Measurements from ENCODE around the gene RIC8A. TPM values are rescaled to one million over a fixed set of nuclear protein-coding genes. Genes with fewer than 3 reads are reported as not detected.

RIC8A gene
- total RNA-seq, 1 donor from 2014 or later = 119 TPM

- no peak for DNase-seq (ENCODE audit: low read depth in 2 of 2)
Measured at GRCh38 chr11:241634-242033, 34.1 kb downstream of the RIC8A start.

DNA sequence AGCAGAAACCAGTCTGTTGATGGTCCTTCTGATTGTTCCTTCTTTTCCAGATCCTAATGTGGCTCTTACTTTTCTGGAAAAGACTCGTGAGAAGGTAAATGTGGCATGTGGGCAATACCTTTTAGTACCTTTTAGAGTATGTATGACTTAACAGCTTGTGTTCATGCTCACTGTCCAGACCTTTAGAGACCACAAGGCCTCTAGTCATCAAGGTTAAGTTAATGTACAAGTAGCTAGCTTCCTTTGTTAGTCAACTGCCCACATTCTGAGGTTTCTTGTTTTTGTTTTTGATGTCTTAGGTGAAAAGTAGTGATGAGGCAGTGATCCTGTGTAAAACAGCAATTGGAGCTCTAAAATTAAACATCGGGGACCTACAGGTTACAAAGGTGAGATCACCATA, 36.9 kb downstream of the RIC8A start:
- no peak for DNase-seq (ENCODE audit: low read depth in 2 of 2)

GRCh38 chr11:249062-249461, 41.6 kb downstream of the RIC8A start:
- no peak for DNase-seq (ENCODE audit: low read depth in 2 of 2)

GRCh38 chr11:250274-250673, 42.8 kb downstream of the RIC8A start:
- DNase-seq (ENCODE audit: low read depth in 2 of 2) = no peak

- DNase-seq (ENCODE audit: low read depth in 2 of 2) = peak; percentile 31 to 67
Measured at GRCh38 chr11:250740-251299, 43.3 kb downstream of the RIC8A start.

DNA sequence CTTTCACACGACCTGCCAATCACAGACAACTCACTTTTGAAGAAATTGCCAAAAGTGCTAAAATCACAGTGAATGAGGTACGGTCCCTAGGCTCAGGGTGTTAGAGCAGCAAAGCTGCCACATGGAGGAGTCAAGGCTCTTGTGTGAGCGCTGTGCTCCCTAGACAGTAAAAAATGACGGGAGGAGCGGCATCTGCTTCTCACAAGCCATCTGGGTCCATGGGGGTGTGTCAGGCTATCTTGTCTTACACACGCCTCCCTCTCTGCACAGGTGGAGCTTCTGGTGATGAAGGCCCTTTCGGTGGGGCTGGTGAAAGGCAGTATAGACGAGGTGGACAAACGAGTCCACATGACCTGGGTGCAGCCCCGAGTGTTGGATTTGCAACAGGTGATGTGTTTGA, 44.0 kb downstream of the RIC8A start:
- no peak for DNase-seq (ENCODE audit: low read depth in 2 of 2)

DNA sequence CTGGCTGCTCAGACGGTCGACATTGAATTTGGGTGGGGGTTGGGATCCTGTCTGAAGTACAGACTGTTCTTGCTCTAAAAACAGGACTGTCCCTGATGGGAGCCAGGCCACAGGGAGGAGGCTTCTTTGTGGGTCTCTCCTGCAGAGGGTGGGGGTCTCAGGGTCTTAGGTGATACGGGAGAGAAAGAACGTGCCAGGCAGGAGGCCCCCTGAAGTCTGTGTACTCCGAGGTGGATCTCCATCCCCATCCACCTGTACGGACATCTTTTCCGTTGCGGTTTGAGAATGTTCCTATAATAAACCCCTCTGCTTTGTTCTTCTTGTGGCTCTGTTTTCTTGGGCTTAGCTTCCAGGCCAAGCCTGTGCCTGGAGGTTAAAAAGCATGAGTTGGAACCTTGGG, 45.2 kb downstream of the RIC8A start:
- no peak for DNase-seq (ENCODE audit: low read depth in 2 of 2)

DNA sequence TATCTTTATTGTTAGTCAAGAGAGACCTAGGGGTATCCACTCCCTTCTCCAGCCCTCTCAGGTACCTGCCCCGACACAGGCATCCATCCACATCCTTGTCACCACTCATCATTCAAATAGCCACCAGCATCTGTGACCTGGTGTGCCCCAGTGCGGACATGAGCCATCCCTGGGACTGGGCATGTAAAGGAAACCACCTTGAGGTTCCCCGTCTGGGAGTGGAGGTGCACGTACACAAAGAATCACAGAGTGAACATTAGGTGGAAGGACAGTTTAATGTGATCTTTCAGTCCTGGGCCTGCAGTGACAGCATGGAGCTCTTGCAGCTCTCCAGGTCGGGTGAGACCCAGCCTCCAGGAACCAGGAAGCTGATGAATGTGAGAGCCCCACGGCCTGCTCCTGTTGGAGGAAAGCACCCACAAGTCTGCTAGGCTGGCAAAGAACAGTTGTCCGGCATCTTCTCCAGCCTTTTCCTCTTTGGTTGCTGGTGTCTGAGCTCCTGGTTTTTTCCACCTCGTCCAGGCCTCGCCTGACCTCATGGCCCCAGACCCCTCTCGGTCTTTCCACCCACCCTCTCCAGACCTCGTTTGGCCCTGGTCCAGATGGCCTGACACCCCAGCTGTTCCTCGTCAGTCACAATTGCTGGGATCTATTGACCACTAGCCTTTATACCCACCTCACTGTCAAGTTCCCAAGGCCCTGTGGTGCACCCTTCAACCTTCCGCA, 45.8 kb downstream of the RIC8A start:
- no peak for DNase-seq (ENCODE audit: low read depth in 2 of 2)

- no peak for DNase-seq (ENCODE audit: low read depth in 2 of 2)
Measured at GRCh38 chr11:253886-254270, 46.4 kb downstream of the RIC8A start.

GRCh38 chr11:255176-255575, 47.7 kb downstream of the RIC8A start:
- DNase-seq (ENCODE audit: low read depth in 2 of 2) = no peak

DNA sequence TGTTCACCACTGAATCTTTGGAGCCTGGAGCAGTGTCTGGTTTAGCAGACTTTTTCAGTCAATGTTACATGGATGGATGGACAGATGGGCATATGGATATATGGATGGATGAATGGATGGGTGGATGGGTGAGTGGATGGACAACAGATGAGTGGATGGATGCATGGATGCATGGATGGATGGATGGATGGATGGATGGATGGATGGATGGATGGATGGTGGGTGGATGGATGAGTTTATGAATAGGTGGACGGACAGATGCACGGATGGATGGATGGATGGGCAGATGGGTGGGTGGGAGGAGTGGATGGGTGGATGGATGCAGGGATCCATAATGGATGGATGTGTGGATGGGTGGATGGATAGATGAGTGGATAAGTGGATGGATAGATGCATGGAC, 48.3 kb downstream of the RIC8A start:
- no peak for DNase-seq (ENCODE audit: low read depth in 2 of 2)

GRCh38 chr11:256952-257737, 49.6 kb downstream of the RIC8A start:
- no peak for DNase-seq (ENCODE audit: low read depth in 2 of 2)

GRCh38 chr11:257766-258493, 50.4 kb downstream of the RIC8A start:
- DNase-seq (ENCODE audit: low read depth in 2 of 2) = no peak

DNA sequence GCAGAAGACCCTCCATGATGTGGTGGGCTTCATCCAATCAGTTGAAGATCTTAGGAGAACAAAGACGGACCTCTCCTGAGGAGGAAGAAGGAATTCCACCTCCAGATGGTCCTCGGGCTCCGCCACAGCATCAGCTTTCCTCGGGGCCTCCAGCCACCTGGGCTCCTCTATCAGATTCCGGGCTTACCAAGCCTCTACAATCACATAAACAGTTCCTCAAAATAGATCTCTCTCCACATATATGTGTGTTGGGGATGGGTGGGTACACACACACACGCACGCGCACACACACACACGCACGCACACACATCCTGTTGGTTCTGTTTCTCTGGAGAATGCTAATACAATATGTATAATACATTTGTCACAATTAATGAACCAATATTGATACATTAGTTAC, 51.9 kb downstream of the RIC8A start:
- no peak for DNase-seq (ENCODE audit: low read depth in 2 of 2)

- DNase-seq (ENCODE audit: low read depth in 2 of 2) = no peak
Measured at GRCh38 chr11:261624-262023, 54.1 kb downstream of the RIC8A start.

Other genes with a start within 250 kb of the RIC8A start
- gene SCGB1C1, start 14.6 kb upstream of the RIC8A start, total RNA-seq = not detected in 2 replicates
- gene BET1L, start 309 bp upstream of the RIC8A start, total RNA-seq = 7.4 and 14.3 TPM in 2 replicates
- 5.8 and 9.6 TPM in 2 replicates for gene SIRT3, start 28.6 kb downstream of the RIC8A start, total RNA-seq
- gene PSMD13, start 29.3 kb downstream of the RIC8A start, total RNA-seq = 142 and 190 TPM in 2 replicates
- not detected in 2 replicates for gene NLRP6, start 70.7 kb downstream of the RIC8A start, total RNA-seq
- 6.7 and 13.9 TPM in 2 replicates for gene PGGHG, start 81.4 kb downstream of the RIC8A start, total RNA-seq
- gene IFITM5, start 91.8 kb downstream of the RIC8A start, total RNA-seq = not detected in 2 replicates
- gene IFITM2, start 100.1 kb downstream of the RIC8A start, total RNA-seq = 23.1 and 91.9 TPM in 2 replicates
- gene IFITM1, start 106.3 kb downstream of the RIC8A start, total RNA-seq = 1.0 and 1.1 TPM in 2 replicates
- gene IFITM3, start 113.2 kb downstream of the RIC8A start, total RNA-seq = 30.9 and 86.0 TPM in 2 replicates
- gene B4GALNT4, start 161.8 kb downstream of the RIC8A start, total RNA-seq = 0.51 and 0.89 TPM in 2 replicates
- 0.38 and 0.39 TPM in 2 replicates for gene PKP3, start 186.5 kb downstream of the RIC8A start, total RNA-seq
- 33.6 and 44.0 TPM in 2 replicates for gene SIGIRR, start 207.3 kb downstream of the RIC8A start, total RNA-seq
- 1.4 and 2.7 TPM in 2 replicates for gene ANO9, start 234.3 kb downstream of the RIC8A start, total RNA-seq
- gene PTDSS2, start 242.6 kb downstream of the RIC8A start, total RNA-seq = 19.4 and 40.2 TPM in 2 replicates

All from dermis microvascular lymphatic vessel endothelial cell (primary cell).